SU-DHL-6 (cell line): ENCODE data around the gene FGD5.

ENCODE experiments used
- H2AFZ ChIP-seq: fragments of 200-600 bp; sonication (generic); 2 replicates; pipeline ENCODE4 v1.6.1; 2014; ENCODE audit warnings: low read depth, mild to moderate bottlenecking, moderate library complexity, mixed read lengths, antibody characterized with exemption, low read length; ENCODE audit not compliant: severe bottlenecking
- H3F3A ChIP-seq: fragments of 200-600 bp; shearing (Covaris generic); 2 replicates; pipeline ENCODE4 v1.6.0; 2016; ENCODE audit warnings: antibody characterized with exemption, mild to moderate bottlenecking; ENCODE audit not compliant: insufficient read depth
- H3K27ac ChIP-seq: fragments of 200-600 bp; sonication (generic); 2 replicates; pipeline ENCODE4 v1.5.1; 2016; ENCODE audit warnings: low read depth, mild to moderate bottlenecking, low read length, moderate library complexity, mixed read lengths
- H3K27me3 ChIP-seq: fragments of 200-600 bp; sonication (generic), shearing (Covaris generic); 2 replicates; pipeline ENCODE4 v1.6.0; 2014; ENCODE audit warnings: mild to moderate bottlenecking, low read length
- H3K36me3 ChIP-seq: fragments of 200-600 bp; sonication (generic); 2 replicates; pipeline ENCODE4 v1.6.1; 2014; ENCODE audit warnings: mild to moderate bottlenecking, low read length, mixed read lengths
- H3K4me2 ChIP-seq: fragments of 300-600, 200-600 bp; shearing (Covaris generic), sonication (generic); 2 replicates; pipeline ENCODE4 v1.6.0; 2014; ENCODE audit warnings: low read length, low read depth, mild to moderate bottlenecking; ENCODE audit not compliant: poor library complexity, severe bottlenecking
- H3K4me3 ChIP-seq: fragments of 200-600 bp; sonication (generic); 2 replicates; pipeline ENCODE4 v1.5.1; 2014; ENCODE audit warnings: antibody characterized with exemption, low read length, mild to moderate bottlenecking, mixed read lengths; ENCODE audit not compliant: insufficient read depth, poor library complexity, severe bottlenecking
- H3K79me2 ChIP-seq: fragments of 200-600 bp; sonication (generic); 2 replicates; pipeline ENCODE4 v1.6.1; 2014; ENCODE audit warnings: mild to moderate bottlenecking, low read length, moderate library complexity; ENCODE audit not compliant: insufficient read depth
- H3K9ac ChIP-seq: fragments of 200-600 bp; sonication (generic); 2 replicates; pipeline ENCODE4 v1.7.0; 2014; ENCODE audit warnings: mild to moderate bottlenecking, low read length
- H3K9me2 ChIP-seq: fragments of 200-600 bp; sonication (generic); replicated peaks from 2 replicates; pipeline ENCODE4 v1.6.1; 2014; ENCODE audit warnings: low read length; ENCODE audit not compliant: insufficient read depth
- H3K9me3 ChIP-seq: fragments of 200-600 bp; sonication (generic); 2 replicates; pipeline ENCODE4 v1.6.1; 2014; ENCODE audit warnings: low read length, mixed read lengths; ENCODE audit not compliant: insufficient read depth
- H4K20me1 ChIP-seq: fragments of 200-600 bp; sonication (generic); 2 replicates; pipeline ENCODE4 v1.6.1; 2014; ENCODE audit warnings: low read depth, mild to moderate bottlenecking, antibody characterized with exemption, low read length, moderate library complexity, mixed read lengths
- EZH2phosphoT487 ChIP-seq: fragments of 200-600 bp; sonication (generic), shearing (Covaris generic); conservative IDR thresholded peaks from 2 replicates; pipeline ENCODE4 v1.6.1; 2018; ENCODE audit warnings: mild to moderate bottlenecking, antibody characterized with exemption, low read length, moderate library complexity, mixed read lengths
- TF ChIP-seq, protein P1 (sequence below): fragments of 200-600 bp; sonication (generic); IDR thresholded peaks from one replicate; pipeline ENCODE4 v1.5.1; 2017; ENCODE audit warnings: antibody characterized with exemption, mild to moderate bottlenecking, low read length, moderate library complexity; ENCODE audit not compliant: insufficient read depth, poor library complexity, severe bottlenecking

Gene FGD5

DNA sequence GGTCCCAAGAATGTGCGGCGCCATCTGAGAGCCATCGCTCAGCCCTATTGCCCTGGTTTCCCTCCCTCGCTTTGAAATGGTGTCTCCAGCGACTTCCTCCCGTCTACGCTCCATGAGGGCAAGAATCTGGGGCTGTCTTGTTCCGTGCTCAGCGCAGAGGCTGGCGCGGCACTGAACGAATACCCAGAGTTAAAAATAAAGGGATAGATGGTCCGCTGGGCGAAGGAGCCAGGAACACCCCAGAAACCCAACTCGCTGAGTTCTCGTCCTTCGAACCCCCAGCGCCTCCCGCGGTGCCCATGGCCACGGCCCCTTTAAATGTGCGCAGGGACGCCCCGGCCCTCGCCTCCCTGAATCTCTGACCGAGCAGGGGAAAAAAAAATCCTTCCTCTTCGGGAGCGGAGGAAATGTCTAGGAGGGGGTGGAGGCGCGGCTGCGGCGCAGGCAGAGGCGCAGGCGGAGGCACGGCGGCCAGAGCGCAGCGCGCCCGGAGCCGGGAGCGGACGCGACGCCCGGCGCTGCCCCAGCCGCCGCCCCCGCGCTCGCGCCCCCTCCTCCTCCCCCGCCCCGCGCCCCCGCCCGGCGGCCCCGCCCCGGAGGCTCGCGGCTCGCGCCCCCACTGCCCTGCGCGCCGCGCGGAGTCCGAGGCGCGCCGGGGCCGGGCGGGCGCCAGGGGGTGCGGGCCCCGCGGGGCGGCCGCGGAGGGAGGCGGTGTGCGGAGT lies 8.5 kb upstream of the FGD5 start:
- no peak overlapping the region for H2AFZ ChIP-seq
- H3K9ac ChIP-seq: no peak overlapping the region
- H3K36me3 ChIP-seq: no peaks in the 10 kb centered on the region
- TF ChIP-seq, protein P1, sequence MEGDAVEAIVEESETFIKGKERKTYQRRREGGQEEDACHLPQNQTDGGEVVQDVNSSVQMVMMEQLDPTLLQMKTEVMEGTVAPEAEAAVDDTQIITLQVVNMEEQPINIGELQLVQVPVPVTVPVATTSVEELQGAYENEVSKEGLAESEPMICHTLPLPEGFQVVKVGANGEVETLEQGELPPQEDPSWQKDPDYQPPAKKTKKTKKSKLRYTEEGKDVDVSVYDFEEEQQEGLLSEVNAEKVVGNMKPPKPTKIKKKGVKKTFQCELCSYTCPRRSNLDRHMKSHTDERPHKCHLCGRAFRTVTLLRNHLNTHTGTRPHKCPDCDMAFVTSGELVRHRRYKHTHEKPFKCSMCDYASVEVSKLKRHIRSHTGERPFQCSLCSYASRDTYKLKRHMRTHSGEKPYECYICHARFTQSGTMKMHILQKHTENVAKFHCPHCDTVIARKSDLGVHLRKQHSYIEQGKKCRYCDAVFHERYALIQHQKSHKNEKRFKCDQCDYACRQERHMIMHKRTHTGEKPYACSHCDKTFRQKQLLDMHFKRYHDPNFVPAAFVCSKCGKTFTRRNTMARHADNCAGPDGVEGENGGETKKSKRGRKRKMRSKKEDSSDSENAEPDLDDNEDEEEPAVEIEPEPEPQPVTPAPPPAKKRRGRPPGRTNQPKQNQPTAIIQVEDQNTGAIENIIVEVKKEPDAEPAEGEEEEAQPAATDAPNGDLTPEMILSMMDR: no peak
- TF ChIP-seq EZH2phosphoT487: no peak
- H3K4me2 ChIP-seq: no peak overlapping the region
- no peak overlapping the region for H3K4me3 ChIP-seq
- H3K79me2 ChIP-seq: no peaks in the 10 kb centered on the region
- no peaks in the 10 kb centered on the region for H3F3A ChIP-seq
- H3K27me3 ChIP-seq: no peaks in the 10 kb centered on the region
- H3K27ac ChIP-seq: no peak overlapping the region
- H3K9me2 ChIP-seq: no peaks in the 10 kb centered on the region
- H4K20me1 ChIP-seq: no peaks in the 10 kb centered on the region
- H3K9me3 ChIP-seq: no peaks in the 10 kb centered on the region

DNA sequence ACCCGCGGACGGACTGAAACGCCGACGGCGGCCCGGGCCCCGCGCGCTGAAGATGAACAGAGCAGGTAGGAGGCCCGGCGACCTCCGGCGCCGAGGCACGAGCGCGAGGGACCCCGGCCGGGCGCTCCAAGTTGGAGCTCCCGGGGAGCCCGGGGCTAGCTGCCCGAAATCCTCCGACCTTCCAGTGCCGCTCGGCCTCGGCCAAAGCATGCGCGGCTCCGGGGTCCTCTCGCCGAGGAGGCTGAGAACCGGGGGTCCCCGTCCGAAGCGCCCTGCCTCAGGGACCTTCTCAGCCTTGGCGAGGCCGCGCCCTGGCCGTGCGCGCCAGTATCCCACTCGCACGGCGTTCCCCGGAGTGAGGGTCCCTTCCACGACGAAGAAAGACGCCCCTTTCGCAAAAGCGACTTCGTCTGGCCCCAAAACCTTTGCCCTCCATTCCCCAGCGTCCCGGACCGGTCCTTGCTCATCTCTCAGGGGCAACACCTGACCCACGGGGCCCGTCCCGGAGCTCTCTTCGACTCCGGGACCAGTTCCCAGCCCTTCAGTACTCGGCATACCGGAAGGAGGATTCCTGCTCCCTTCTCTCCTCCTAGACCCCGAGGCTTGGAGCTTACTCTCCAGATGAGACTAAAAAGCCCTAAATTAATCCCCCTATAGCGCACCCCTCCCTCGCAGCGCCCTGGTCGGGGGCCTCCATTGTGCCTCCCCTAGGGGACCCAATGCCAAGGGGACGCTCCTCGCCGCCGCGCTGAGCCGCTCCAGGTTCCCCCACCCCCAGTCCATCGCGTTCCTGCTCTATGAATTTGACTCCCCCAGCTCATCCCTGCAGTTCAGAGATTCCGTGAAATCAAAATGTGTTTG lies 7.7 kb upstream of the FGD5 start:
- H3K36me3 ChIP-seq: no peaks in the 10 kb centered on the region
- H3F3A ChIP-seq: no peaks in the 10 kb centered on the region
- H3K9ac ChIP-seq: no peak overlapping the region
- H2AFZ ChIP-seq: no peak overlapping the region
- no peaks in the 10 kb centered on the region for H4K20me1 ChIP-seq
- no peaks in the 10 kb centered on the region for H3K27me3 ChIP-seq
- H3K27ac ChIP-seq: no peak overlapping the region
- no peaks in the 10 kb centered on the region for H3K79me2 ChIP-seq
- no peak for TF ChIP-seq EZH2phosphoT487
- TF ChIP-seq, protein P1: no peak
- H3K4me2 ChIP-seq: no peak overlapping the region
- H3K4me3 ChIP-seq: no peak overlapping the region
- no peaks in the 10 kb centered on the region for H3K9me3 ChIP-seq
- H3K9me2 ChIP-seq: no peaks in the 10 kb centered on the region

DNA sequence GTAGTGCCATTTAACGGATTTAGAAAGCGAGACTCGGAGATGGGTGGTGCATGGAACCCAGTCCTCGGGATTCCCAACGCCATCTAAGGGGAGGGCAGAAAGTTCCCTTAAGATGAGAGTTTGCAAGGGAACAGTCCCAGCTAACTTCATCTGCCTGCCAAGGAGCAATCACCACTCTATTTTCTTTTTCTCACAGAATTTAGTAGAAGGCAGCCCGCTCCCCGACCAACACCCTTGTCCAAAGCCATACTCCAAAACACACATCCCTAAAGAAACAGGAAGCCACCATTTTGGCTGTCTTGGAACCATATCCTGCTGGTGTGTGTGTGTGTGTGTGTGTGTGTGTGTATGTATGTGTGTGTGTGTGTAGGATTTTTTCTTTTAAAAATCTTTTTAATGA lies 7.1 kb upstream of the FGD5 start:
- Histone ChIP-seq H3F3A (no peaks in the 10 kb centered on the region), H3K4me3 (no peak overlapping the region), H2AFZ (no peak overlapping the region), H3K79me2 (no peaks in the 10 kb centered on the region), H3K4me2 (no peak overlapping the region), H3K9me3 (no peaks in the 10 kb centered on the region), H3K9ac (no peak overlapping the region), H3K36me3 (no peaks in the 10 kb centered on the region), H3K9me2 (no peaks in the 10 kb centered on the region), H3K27me3 (no peaks in the 10 kb centered on the region), H4K20me1 (no peaks in the 10 kb centered on the region), H3K27ac (no peak overlapping the region)
- TF ChIP-seq EZH2phosphoT487: no peak
- TF ChIP-seq, protein P1: no peak
